Erythroblast (primary cell): ENCODE measurements around the gene BABAM2.
"Not testable (repeated sequence)": the region's sequence is repeated elsewhere in the genome, so short reads cannot be mapped to it uniquely, and the experiment has no call there.

ENCODE experiments used
- DNase-seq, 2 experiments: peaks; one replicate each; lab custom pipeline; 2025; lab: John Stamatoyannopoulos, UW
- GATA1 ChIP-seq: IDR thresholded peaks from 2 replicates; pipeline ENCODE4 v1.6.1; 2011; ENCODE audit warnings: low read depth, mild to moderate bottlenecking, control low read depth, low read length, moderate library complexity
- POLR2A ChIP-seq: IDR thresholded peaks from 2 replicates; pipeline ENCODE4 v1.6.1; 2011; ENCODE audit warnings: mild to moderate bottlenecking, low read length

The BABAM2 gene

GRCh38 chr2:28361991-28362710 is 471.6 kb downstream of the BABAM2 start:
- no peak for TF ChIP-seq GATA1
- no peak for TF ChIP-seq POLR2A
- no peak for DNase-seq

GRCh38 chr2:28362991-28363521 is 472.5 kb downstream of the BABAM2 start:
- no peak for DNase-seq
- no peak for TF ChIP-seq GATA1

- TF ChIP-seq POLR2A, result no peak
- TF ChIP-seq GATA1, result no peak
- DNase-seq, result peak in 1 of 2 experiments; percentile 23
Observed at GRCh38 chr2:28363686-28364280, 473.3 kb downstream of the BABAM2 start.

- TF ChIP-seq GATA1 (no peak), POLR2A (no peak)
- DNase-seq, result no peak
Observed at GRCh38 chr2:28364610-28365009, 474.1 kb downstream of the BABAM2 start.

GRCh38 chr2:28365158-28365557 is 474.6 kb downstream of the BABAM2 start:
- no peak for DNase-seq
- TF ChIP-seq GATA1 (no peak), POLR2A (no peak)

- no peak for DNase-seq
- TF ChIP-seq POLR2A, result no peak
- TF ChIP-seq GATA1, result no peak
Observed at GRCh38 chr2:28366149-28366495, 475.6 kb downstream of the BABAM2 start.

- DNase-seq, result peak; percentile 83 to 89
Observed at GRCh38 chr2:28366496-28367282, 476.2 kb downstream of the BABAM2 start.

GRCh38 chr2:28367667-28368356 is 477.3 kb downstream of the BABAM2 start:
- DNase-seq, result no peak
- no peak for TF ChIP-seq POLR2A
- no peak for TF ChIP-seq GATA1

More at GRCh38 chr2:28366496-28367282, 476.2 kb downstream of the BABAM2 start:
- TF ChIP-seq POLR2A (peak; percentile 67), GATA1 (no peak)

- TF ChIP-seq POLR2A (no peak), GATA1 (no peak)
- no peak for DNase-seq
Observed at GRCh38 chr2:28368357-28368798, 477.8 kb downstream of the BABAM2 start.

GRCh38 chr2:28369358-28369757 is 478.8 kb downstream of the BABAM2 start:
- no peak for TF ChIP-seq POLR2A
- no peak for TF ChIP-seq GATA1
- DNase-seq, result no peak

GRCh38 chr2:28370354-28370753 is 479.8 kb downstream of the BABAM2 start:
- no peak for DNase-seq

GRCh38 chr2:28371728-28372127 is 481.2 kb downstream of the BABAM2 start:
- DNase-seq, result not testable (repeated sequence)

More at GRCh38 chr2:28370354-28370753, 479.8 kb downstream of the BABAM2 start:
- no peak for TF ChIP-seq GATA1
- TF ChIP-seq POLR2A, result no peak

GRCh38 chr2:28373854-28374253 is 483.3 kb downstream of the BABAM2 start:
- no peak for TF ChIP-seq POLR2A
- TF ChIP-seq GATA1, result no peak
- no peak for DNase-seq

- no peak for DNase-seq
- no peak for TF ChIP-seq POLR2A
- TF ChIP-seq GATA1, result no peak
Observed at GRCh38 chr2:28374331-28374730, 483.8 kb downstream of the BABAM2 start.

- TF ChIP-seq POLR2A (no peak), GATA1 (no peak)
- DNase-seq, result no peak
Observed at GRCh38 chr2:28375236-28375635, 484.7 kb downstream of the BABAM2 start.
